Measurements from ENCODE around the gene OSR1. TPM values are rescaled to one million over a fixed set of nuclear protein-coding genes. Genes with fewer than 3 reads are reported as not detected.
A peak's percentile ranks its signal among the peaks of the same experiment; 100 is the strongest.

Gene OSR1
- total RNA-seq, 4 donors from 2014 or later, result 1.4 to 15.7 (median 3.4) TPM

DNA sequence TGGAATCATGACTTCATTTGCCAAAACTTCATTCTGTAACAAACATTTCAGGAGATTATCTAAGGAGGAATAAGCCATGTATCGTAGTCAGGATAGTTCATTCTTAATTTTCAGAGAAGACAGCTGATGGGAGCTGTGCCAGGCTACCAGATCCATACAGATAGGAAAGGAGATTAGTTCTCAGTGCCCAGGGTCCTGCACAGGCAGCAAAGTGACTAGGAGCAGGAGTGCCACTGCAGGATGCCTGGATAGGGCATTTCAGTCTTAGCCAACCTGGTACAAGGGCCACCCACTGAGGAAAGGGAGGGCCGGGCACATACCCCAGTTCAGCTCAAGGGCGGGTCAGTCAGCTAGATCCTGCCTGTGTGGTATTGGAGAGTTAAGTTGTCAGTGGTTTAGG, 6.7 kb upstream of the OSR1 start:
- intact Hi-C loops (cut with DNase I; ENCODE audit: low total_unique reads), result no loop called here
- peaks cover 36% of the 10 kb centered on the region for H3K27me3 ChIP-seq

DNA sequence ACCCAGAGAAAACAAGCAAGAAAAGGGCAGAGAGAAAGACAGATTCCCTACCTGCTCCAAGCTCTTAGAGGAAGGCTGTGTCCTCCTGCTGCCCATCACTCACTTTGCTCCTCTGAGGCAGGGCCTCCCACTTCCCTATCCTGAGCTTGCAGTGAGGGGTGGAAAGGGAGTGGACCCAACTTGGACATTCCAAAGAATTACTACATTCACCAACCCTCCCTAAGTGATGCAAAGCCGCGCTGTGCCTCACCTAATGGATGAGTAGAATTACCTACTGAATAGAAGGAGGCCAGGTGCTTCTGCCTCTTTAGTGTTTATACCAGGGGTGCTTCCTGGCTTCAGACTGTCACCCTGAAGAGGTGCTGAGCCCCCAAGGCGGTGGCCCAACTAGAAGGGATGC, 5.6 kb upstream of the OSR1 start:
- no peak for DNase-seq

More for the DNA sequence above, 6.7 kb upstream of the OSR1 start:
- Histone ChIP-seq H3K27ac (no peak overlapping the region), H3K4me3 (no peak overlapping the region), H3K9me3 (no peaks in the 10 kb centered on the region), H3K4me1 (peaks cover 0 to 20% (median 15%) of the 10 kb centered on the region in 4 donors), H3K36me3 (no peaks in the 10 kb centered on the region)
- in situ Hi-C loops (cut with MboI; ENCODE audit: low pct_ligation_motif_present in 1 of 4, low pct_unique_long_range_greater_than_20kb in 1 of 4, low sequenced_read_pairs in 3 of 4), result loop anchor here (10.0 to 25.0 kb wide), 5 partner anchors 500 to 978 kb away; no protein-coding TSS in a partner anchor
- DNase-seq, result no peak
- TF ChIP-seq EP300 (IDR thresholded peaks at IDR 0.05; ENCODE audit: low read depth) (no peak), POLR2A (IDR thresholded peaks at IDR 0.05) (no peak), POLR2AphosphoS5 (IDR thresholded peaks at IDR 0.05) (no peak)
- TF ChIP-seq, protein P1, sequence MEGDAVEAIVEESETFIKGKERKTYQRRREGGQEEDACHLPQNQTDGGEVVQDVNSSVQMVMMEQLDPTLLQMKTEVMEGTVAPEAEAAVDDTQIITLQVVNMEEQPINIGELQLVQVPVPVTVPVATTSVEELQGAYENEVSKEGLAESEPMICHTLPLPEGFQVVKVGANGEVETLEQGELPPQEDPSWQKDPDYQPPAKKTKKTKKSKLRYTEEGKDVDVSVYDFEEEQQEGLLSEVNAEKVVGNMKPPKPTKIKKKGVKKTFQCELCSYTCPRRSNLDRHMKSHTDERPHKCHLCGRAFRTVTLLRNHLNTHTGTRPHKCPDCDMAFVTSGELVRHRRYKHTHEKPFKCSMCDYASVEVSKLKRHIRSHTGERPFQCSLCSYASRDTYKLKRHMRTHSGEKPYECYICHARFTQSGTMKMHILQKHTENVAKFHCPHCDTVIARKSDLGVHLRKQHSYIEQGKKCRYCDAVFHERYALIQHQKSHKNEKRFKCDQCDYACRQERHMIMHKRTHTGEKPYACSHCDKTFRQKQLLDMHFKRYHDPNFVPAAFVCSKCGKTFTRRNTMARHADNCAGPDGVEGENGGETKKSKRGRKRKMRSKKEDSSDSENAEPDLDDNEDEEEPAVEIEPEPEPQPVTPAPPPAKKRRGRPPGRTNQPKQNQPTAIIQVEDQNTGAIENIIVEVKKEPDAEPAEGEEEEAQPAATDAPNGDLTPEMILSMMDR (IDR thresholded peaks at IDR 0.05), result no peak
- WGBS, 2 donors (ENCODE audit: low coverage in 1 of 2), result 77 to 91% methylated on average over 1 to 3 of the region's 3 CpGs

DNA sequence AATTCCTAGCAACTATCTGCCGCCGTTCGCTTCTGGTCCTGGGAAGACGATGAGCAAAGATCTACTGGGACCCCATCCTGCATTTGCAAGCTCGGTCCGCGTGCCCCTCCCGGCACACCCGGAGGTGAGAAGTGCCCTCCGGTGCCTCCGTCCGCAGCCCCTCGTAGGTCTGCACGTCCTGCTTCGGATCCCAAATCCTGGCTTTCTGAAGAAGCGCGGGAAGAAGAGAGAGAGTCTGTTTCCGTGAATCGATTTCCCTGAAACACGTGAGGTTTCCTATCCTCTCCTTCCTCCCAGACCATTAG, 5.0 kb upstream of the OSR1 start:
- Histone ChIP-seq H3K4me3 (peak overlapping the region; percentile 26 to 60 (median 46)), H3K36me3 (no peaks in the 10 kb centered on the region), H3K4me1 (peaks cover 0 to 28% (median 18%) of the 10 kb centered on the region in 4 donors), H3K27ac (peak overlapping the region in 3 of 4 donors; percentile 69 to 89 (median 70)), H3K27me3 (peaks cover 53% of the 10 kb centered on the region), H3K9me3 (no peaks in the 10 kb centered on the region)
- WGBS, 2 donors (ENCODE audit: low coverage in 1 of 2), result 9% methylated on average over 9 to 20 of the region's 20 CpGs
- TF ChIP-seq EP300 (IDR thresholded peaks at IDR 0.05; ENCODE audit: low read depth) (no peak), POLR2AphosphoS5 (IDR thresholded peaks at IDR 0.05) (no peak), POLR2A (IDR thresholded peaks at IDR 0.05) (no peak)
- TF ChIP-seq, protein P1 (IDR thresholded peaks at IDR 0.05), result no peak
- intact Hi-C loops (cut with DNase I; ENCODE audit: low total_unique reads) (loop anchor here (5.0 kb wide), 2 partner anchors 499 to 841 kb away; no protein-coding TSS in a partner anchor), in situ Hi-C loops (cut with MboI; ENCODE audit: low pct_ligation_motif_present in 1 of 4, low pct_unique_long_range_greater_than_20kb in 1 of 4, low sequenced_read_pairs in 3 of 4) (loop anchor here (10.0 to 25.0 kb wide), 5 partner anchors 501 to 976 kb away; no protein-coding TSS in a partner anchor)
- no peak for DNase-seq

More for the DNA sequence above, 5.6 kb upstream of the OSR1 start:
- in situ Hi-C loops (cut with MboI; ENCODE audit: low pct_ligation_motif_present in 1 of 4, low pct_unique_long_range_greater_than_20kb in 1 of 4, low sequenced_read_pairs in 3 of 4) (loop anchor here (10.0 to 25.0 kb wide), 5 partner anchors 501 to 977 kb away; no protein-coding TSS in a partner anchor), intact Hi-C loops (cut with DNase I; ENCODE audit: low total_unique reads) (loop anchor here (5.0 kb wide), 2 partner anchors 498 to 842 kb away; no protein-coding TSS in a partner anchor)
- H3K27me3 ChIP-seq, result peaks cover 47% of the 10 kb centered on the region
- no peaks in the 10 kb centered on the region for H3K9me3 ChIP-seq
- peaks cover 0 to 22% (median 15%) of the 10 kb centered on the region in 4 donors for H3K4me1 ChIP-seq
- TF ChIP-seq POLR2A (IDR thresholded peaks at IDR 0.05), result no peak
- TF ChIP-seq POLR2AphosphoS5 (IDR thresholded peaks at IDR 0.05), result no peak
- no peak for TF ChIP-seq EP300 (IDR thresholded peaks at IDR 0.05; ENCODE audit: low read depth)
- TF ChIP-seq, protein P1 (IDR thresholded peaks at IDR 0.05), result no peak
- no peaks in the 10 kb centered on the region for H3K36me3 ChIP-seq
- no peak overlapping the region for H3K27ac ChIP-seq
- WGBS, 2 donors (ENCODE audit: low coverage in 1 of 2), result 77% methylated on average over 3 of the region's 3 CpGs; no CpG with 5 or more reads in 1 of the 2 donors
- no peak overlapping the region for H3K4me3 ChIP-seq

DNA sequence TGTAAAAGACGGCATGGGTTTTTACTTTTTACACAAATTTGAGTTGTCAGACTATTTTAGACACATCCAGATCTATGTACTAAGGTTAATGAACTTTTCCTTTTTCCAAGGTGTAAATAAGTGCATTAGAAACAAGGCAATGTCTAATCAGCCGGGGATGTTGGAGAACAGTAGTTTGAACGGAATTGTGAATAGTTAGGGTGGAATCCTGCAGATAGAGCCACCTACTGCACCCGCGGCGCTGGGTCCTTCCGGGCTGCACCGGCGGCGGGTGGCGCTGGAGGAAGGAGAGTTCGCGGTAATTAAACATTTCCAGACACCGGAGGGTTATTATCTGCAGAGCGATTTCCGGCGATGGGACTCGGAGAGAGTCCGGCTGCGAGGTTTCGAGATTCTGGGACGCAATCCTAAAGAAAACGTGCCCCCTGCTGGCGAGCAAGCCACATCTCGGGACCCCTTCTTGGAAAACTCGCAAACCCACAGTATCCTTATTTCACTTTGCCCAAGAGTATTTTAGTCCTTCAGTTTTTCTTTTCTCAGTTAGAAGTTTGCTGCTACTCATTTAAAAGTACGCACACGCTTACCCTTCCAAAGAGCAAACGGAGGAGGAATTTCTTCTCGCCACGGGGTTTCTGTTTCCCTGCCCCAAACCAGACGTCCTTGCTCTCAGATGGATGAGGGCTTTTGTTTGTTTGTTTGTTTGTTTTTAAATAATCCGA, 4.5 kb upstream of the OSR1 start:
- in situ Hi-C loops (cut with MboI; ENCODE audit: low pct_ligation_motif_present in 1 of 4, low pct_unique_long_range_greater_than_20kb in 1 of 4, low sequenced_read_pairs in 3 of 4), result loop anchor here (10.0 to 25.0 kb wide), 5 partner anchors 502 to 976 kb away; no protein-coding TSS in a partner anchor
- no peaks in the 10 kb centered on the region for H3K9me3 ChIP-seq
- H3K4me1 ChIP-seq, result peaks cover 0 to 33% (median 21%) of the 10 kb centered on the region in 4 donors
- peak overlapping the region; percentile 26 to 60 (median 46) for H3K4me3 ChIP-seq
- intact Hi-C loops (cut with DNase I; ENCODE audit: low total_unique reads), result loop anchor here (5.0 kb wide), 2 partner anchors 499 to 841 kb away; no protein-coding TSS in a partner anchor
- H3K27ac ChIP-seq, result peak overlapping the region; percentile 66 to 89 (median 70)
- peaks cover 58% of the 10 kb centered on the region for H3K27me3 ChIP-seq
- WGBS, 2 donors (ENCODE audit: low coverage in 1 of 2), result 1 to 3% methylated on average over 27 to 33 of the region's 33 CpGs
- no peaks in the 10 kb centered on the region for H3K36me3 ChIP-seq
- peak in 1 of 3 donors; percentile 45 for TF ChIP-seq POLR2AphosphoS5 (IDR thresholded peaks at IDR 0.05)
- TF ChIP-seq EP300 (IDR thresholded peaks at IDR 0.05; ENCODE audit: low read depth), result no peak
- TF ChIP-seq, protein P1 (IDR thresholded peaks at IDR 0.05), result peak; percentile 72 to 79 (median 77)
- peak; percentile 84 for DNase-seq

Measured in transverse colon (tissue), 4 donors.